ENCODE results near the gene IDH1.

DNA sequence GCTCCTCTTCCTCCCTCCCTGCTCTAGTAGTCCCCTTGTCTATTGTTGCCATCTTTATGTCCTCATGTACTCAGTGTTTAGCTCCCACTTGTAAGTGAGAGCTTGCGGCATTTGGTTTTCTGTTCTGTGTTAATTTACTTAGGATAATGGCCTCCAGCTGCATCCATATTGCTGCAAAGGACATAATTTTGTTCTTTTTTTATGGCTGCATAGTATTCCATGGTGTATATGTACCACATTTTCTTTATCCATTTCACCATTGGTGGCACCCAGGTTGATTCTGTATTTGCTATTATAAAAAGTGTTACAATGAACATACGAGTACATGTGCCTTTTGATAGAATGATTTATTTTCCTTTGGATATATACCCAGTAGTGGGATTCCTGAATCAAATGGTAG, 23.7 kb upstream of the IDH1 start:
- TF ChIP-seq, protein P1, sequence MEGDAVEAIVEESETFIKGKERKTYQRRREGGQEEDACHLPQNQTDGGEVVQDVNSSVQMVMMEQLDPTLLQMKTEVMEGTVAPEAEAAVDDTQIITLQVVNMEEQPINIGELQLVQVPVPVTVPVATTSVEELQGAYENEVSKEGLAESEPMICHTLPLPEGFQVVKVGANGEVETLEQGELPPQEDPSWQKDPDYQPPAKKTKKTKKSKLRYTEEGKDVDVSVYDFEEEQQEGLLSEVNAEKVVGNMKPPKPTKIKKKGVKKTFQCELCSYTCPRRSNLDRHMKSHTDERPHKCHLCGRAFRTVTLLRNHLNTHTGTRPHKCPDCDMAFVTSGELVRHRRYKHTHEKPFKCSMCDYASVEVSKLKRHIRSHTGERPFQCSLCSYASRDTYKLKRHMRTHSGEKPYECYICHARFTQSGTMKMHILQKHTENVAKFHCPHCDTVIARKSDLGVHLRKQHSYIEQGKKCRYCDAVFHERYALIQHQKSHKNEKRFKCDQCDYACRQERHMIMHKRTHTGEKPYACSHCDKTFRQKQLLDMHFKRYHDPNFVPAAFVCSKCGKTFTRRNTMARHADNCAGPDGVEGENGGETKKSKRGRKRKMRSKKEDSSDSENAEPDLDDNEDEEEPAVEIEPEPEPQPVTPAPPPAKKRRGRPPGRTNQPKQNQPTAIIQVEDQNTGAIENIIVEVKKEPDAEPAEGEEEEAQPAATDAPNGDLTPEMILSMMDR (IDR thresholded peaks at IDR 0.05), result no peak
- TF ChIP-seq EP300 (IDR thresholded peaks at IDR 0.05) (no peak), POLR2A (IDR thresholded peaks at IDR 0.05) (no peak)

All from ovary (tissue), 3 donors.